Testis (tissue), 2 donors: Measurements from ENCODE around the gene BARX2.

Source experiments
- POLR2A ChIP-seq: fragments of 450-650 bp; IDR thresholded peaks from one replicate; pipeline ENCODE4 v1.6.1; 2017; ENCODE audit warnings: antibody characterized with exemption, mild to moderate bottlenecking, moderate library complexity
- TF ChIP-seq, protein P1 (sequence below), 3 experiments: fragments of 450-650 bp in 2 of 3; fragments of 200-600 bp in 1 of 3; sonication (generic) in 1 of 3; IDR thresholded peaks; one replicate each; pipeline ENCODE4 v1.5.1; 2016 to 2019; ENCODE audit warnings: antibody characterized with exemption in 3 of 3, mild to moderate bottlenecking in 2 of 3, moderate library complexity in 1 of 3

DNA sequence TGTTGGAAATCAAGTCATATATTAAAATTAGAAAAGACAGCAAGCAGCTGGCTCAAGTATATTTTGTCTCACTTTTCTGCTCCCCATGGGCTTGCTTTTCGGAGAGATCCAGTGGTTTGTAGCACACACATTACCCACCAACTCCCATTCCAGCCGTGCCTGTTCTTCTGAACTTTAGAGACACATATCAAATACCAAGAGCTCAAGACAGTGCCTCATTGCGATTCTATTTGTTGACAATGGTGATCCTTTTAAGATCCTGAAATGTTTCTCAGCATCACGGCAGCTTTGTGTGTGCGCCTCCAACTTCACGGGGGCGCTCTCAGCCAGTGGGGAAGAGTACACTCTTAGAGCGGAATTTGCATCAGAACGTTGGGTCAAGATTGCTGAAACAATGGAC lies 52.9 kb downstream of the BARX2 start:
- TF ChIP-seq, protein P1, sequence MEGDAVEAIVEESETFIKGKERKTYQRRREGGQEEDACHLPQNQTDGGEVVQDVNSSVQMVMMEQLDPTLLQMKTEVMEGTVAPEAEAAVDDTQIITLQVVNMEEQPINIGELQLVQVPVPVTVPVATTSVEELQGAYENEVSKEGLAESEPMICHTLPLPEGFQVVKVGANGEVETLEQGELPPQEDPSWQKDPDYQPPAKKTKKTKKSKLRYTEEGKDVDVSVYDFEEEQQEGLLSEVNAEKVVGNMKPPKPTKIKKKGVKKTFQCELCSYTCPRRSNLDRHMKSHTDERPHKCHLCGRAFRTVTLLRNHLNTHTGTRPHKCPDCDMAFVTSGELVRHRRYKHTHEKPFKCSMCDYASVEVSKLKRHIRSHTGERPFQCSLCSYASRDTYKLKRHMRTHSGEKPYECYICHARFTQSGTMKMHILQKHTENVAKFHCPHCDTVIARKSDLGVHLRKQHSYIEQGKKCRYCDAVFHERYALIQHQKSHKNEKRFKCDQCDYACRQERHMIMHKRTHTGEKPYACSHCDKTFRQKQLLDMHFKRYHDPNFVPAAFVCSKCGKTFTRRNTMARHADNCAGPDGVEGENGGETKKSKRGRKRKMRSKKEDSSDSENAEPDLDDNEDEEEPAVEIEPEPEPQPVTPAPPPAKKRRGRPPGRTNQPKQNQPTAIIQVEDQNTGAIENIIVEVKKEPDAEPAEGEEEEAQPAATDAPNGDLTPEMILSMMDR (IDR thresholded peaks at IDR 0.05): no peak
- no peak for TF ChIP-seq POLR2A
